ENCODE measurements around the gene FXYD7. TPM values are rescaled to one million over a fixed set of nuclear protein-coding genes. Genes with fewer than 3 reads are reported as not detected.
"Not testable (repeated sequence)": the region's sequence is repeated elsewhere in the genome, so short reads cannot be mapped to it uniquely, and the experiment has no call there.

Gene FXYD7
- polyA plus RNA-seq, 1 donor from 2014 or later: 4.2 TPM

DNA sequence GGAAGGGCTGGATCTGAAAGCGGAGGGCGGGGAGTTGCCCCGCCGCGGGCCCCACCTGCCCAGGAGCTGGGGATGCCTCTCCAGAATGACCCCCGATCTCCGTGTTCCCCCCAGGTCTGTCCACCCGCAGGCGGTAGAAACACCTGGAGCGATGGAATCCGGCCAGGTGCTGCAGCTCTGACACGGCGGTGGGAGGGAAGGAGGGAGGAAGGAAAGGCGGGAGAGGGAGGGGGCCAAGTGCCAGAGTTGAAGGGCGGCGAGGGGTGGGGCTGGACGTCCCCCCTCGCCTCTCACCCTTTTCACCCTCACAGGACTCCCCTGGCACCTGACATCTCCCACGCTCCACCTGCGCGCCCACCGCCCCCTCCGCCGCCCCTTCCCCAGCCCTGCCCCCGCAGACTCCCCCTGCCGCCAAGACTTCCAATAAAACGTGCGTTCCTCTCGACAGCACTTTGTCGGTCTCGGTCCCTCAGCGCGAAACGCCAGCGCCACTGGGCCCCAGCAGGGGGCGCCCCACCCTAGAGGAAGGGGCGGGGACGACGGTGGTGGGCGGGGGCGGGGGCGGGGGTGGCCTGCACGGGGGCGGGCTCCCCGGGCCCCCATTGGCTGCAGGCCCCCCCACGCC lies 337 bp upstream of the FXYD7 start:
- Mint-ChIP-seq H3K4me1 (peaks cover 19 to 21% (median 21%) of the 10 kb centered on the region in 3 donors), H3K36me3 (peaks cover 1% of the 10 kb centered on the region), H3K9me3 (no peaks in the 10 kb centered on the region), H3K4me3 (peak overlapping the region in 3 of 4 donors; percentile 76 to 81 (median 81)), H3K27ac (no peak overlapping the region), H3K27me3 (no peaks in the 10 kb centered on the region)

DNA sequence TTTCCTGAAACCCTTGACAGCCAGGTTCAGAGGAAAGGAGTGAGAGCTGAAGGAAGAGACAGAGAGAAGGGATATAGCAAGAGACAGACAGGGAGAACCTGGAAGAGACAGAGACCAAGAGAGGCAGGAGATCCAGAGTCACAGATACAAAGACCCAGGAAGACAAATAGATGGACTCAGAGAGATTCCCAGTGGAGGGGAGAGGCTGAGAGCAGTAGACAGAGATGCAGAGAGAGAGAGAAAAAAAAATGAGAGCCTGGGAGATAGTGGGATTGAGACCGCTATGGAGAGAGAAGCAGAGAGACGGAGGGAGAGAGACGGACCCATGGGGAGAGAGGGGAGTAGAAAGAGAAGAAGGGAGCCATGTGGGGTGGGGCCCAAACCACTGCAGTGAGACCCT lies 763 bp downstream of the FXYD7 start:
- peak overlapping the region in 3 of 4 donors; percentile 39 to 81 (median 64) for H3K4me3 Mint-ChIP-seq
- no peaks in the 10 kb centered on the region for H3K27me3 Mint-ChIP-seq
- peaks cover 1% of the 10 kb centered on the region for H3K36me3 Mint-ChIP-seq
- H3K4me1 Mint-ChIP-seq: peaks cover 17 to 24% (median 19%) of the 10 kb centered on the region in 3 donors
- peak overlapping the region in 1 of 3 donors; percentile 56 for H3K27ac Mint-ChIP-seq
- no peaks in the 10 kb centered on the region for H3K9me3 Mint-ChIP-seq

DNA sequence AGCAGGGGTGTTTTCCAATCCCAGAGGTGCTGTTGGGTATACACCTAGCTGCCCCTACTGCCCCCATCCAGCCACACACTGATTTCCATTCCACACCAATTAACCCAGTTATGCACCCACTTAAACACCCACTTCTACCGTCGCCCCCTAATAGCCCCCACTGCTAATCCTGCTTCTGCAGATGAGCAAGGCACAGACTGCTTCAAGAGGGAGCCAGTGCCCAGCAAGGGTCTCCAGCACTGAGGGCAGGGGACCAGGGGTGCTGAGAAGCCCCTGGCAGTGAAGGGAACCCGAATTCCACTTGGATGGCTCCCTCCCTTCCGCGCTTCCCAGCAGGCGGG lies 1.2 kb downstream of the FXYD7 start:
- H3K9me3 Mint-ChIP-seq: no peaks in the 10 kb centered on the region

DNA sequence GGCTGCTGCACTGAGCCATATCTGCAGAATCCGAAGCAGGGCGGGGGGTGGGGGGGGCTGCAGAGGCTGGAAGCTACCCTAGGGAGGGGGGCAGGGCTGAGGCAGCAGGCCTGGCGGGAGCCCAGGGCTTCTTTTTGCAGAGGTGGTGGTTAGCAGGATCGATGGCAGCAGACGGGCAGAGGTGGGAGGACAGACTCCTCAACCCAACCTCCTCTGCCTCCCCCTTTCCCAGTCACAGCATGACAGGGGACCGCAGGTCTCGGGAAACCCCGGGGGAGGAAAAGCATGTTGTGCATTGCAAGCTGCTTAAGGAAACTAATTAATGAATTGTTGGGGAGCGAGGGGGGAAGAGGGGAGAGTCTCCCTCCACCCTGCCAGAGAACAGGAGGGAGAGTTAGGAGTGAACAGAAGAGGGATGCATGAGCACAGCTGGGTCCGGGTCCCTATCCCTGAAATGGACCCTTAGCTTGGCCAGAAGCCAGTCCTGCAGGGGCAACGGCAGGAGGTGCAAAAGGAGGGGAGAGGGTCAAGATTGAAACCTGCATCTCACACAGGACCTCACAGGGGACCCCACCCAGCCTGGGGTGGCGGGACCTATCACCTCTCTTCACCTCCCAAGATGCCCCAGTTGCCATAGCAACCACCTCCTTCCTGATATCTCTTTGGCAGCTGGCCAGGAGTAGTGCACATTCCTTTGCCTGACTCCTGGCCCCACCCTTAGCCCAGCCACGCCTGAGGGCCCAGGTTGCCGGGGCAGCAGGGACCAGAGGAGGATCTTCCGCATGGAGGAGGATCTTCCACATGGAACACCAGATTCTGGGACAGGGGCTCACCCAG lies 1.8 kb downstream of the FXYD7 start:
- H3K36me3 Mint-ChIP-seq: peaks cover 1% of the 10 kb centered on the region
- H3K9me3 Mint-ChIP-seq: no peaks in the 10 kb centered on the region
- H3K27ac Mint-ChIP-seq: peak overlapping the region in 1 of 3 donors; percentile 55
- no peak overlapping the region for H3K4me3 Mint-ChIP-seq
- H3K4me1 Mint-ChIP-seq: peaks cover 17 to 24% (median 19%) of the 10 kb centered on the region in 3 donors
- no peaks in the 10 kb centered on the region for H3K27me3 Mint-ChIP-seq

More for the DNA sequence above, 1.2 kb downstream of the FXYD7 start:
- Mint-ChIP-seq H3K27ac (peak overlapping the region in 1 of 3 donors; percentile 56), H3K27me3 (no peaks in the 10 kb centered on the region), H3K36me3 (peaks cover 1% of the 10 kb centered on the region), H3K4me3 (peak overlapping the region in 2 of 4 donors; percentile 39 to 81), H3K4me1 (peaks cover 17 to 24% (median 19%) of the 10 kb centered on the region in 3 donors)

DNA sequence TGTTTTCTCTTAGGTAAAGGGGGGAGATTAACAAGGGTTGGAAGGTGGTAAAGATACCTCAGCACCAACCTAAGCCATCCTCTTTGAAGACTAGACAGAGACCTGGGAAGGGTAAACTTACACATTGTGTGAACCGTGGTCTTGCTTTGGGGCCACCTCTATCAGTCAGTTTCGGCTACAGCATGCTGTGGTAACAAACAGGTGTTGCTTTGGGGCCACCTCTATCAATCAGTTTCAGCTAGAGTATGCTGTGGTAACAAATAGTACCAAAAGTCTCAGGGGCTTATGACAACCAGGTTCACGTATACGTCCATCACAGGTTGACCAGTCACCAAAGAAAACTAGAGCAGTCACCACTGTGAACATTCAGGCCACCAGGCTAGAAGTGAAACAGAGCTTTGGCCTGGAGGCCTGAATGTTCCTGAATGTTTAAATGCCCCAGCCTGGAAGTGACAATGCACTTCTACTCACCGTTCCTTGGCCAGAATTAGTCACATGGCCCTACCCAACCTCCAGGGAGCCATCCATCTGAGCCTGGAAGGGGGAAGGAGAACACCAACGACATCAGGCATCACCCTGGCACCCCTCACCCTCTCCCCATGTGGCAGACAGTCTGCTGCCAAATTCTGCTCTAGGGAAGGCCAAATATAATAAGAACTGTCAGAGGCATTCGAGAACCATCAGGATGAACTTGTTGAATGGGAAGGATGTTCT lies 3.8 kb downstream of the FXYD7 start:
- peak overlapping the region in 1 of 4 donors; percentile 55 for H3K4me3 Mint-ChIP-seq
- no peaks in the 10 kb centered on the region for H3K36me3 Mint-ChIP-seq
- peaks cover 1% of the 10 kb centered on the region for H3K27me3 Mint-ChIP-seq
- peak overlapping the region in 1 of 3 donors; percentile 9 for H3K27ac Mint-ChIP-seq
- H3K9me3 Mint-ChIP-seq: no peaks in the 10 kb centered on the region
- peaks cover 7 to 18% (median 13%) of the 10 kb centered on the region in 3 donors for H3K4me1 Mint-ChIP-seq

DNA sequence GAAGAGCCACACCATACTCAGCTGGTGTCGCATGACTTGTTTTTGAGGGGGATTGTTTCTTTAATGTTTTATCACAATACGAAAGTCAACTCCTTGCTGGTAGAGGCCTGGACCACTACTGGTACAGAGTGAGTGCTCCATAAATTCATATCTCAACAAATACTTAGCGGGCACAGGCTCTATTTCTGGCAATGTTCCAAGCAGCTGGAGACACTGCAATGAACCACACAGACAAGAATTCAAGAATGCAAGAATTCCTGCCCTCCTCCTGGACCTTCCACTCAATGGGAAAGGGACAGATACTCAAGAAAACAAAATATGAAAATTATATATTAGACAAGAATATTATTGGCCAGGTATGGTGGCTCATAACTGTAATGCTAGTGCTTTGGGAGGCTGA lies 6.4 kb downstream of the FXYD7 start:
- Mint-ChIP-seq H3K27ac (no peak overlapping the region), H3K4me3 (no peak overlapping the region), H3K27me3 (peaks cover 4% of the 10 kb centered on the region), H3K4me1 (peaks cover 10 to 16% (median 15%) of the 10 kb centered on the region in 3 donors), H3K36me3 (peaks cover 2% of the 10 kb centered on the region), H3K9me3 (no peaks in the 10 kb centered on the region)

DNA sequence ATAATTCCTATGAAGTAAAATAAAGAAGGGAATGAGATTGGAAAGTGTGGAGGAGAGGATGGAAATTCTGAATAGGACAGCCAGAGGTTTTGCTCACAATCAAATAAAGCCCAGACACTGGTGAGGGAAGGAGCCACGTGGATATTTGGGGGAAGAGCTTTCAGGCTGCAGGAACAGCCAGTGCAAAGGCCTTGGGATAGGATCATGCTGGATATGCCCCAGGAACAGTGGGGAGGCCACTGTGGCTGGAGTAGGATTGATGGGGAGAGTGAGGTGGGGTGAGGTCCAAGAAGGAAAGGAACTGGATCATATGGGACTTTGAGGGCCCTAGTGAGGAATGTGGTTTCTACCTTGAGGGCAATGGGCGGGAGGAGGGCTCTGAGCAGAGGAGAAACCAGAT lies 7.4 kb downstream of the FXYD7 start:
- peak overlapping the region in 1 of 4 donors; percentile 81 for H3K4me3 Mint-ChIP-seq
- no peaks in the 10 kb centered on the region for H3K9me3 Mint-ChIP-seq
- H3K27ac Mint-ChIP-seq: peak overlapping the region in 1 of 3 donors; percentile 73
- peaks cover 4% of the 10 kb centered on the region for H3K27me3 Mint-ChIP-seq
- peaks cover 8 to 15% (median 14%) of the 10 kb centered on the region in 3 donors for H3K4me1 Mint-ChIP-seq
- H3K36me3 Mint-ChIP-seq: peaks cover 2% of the 10 kb centered on the region

DNA sequence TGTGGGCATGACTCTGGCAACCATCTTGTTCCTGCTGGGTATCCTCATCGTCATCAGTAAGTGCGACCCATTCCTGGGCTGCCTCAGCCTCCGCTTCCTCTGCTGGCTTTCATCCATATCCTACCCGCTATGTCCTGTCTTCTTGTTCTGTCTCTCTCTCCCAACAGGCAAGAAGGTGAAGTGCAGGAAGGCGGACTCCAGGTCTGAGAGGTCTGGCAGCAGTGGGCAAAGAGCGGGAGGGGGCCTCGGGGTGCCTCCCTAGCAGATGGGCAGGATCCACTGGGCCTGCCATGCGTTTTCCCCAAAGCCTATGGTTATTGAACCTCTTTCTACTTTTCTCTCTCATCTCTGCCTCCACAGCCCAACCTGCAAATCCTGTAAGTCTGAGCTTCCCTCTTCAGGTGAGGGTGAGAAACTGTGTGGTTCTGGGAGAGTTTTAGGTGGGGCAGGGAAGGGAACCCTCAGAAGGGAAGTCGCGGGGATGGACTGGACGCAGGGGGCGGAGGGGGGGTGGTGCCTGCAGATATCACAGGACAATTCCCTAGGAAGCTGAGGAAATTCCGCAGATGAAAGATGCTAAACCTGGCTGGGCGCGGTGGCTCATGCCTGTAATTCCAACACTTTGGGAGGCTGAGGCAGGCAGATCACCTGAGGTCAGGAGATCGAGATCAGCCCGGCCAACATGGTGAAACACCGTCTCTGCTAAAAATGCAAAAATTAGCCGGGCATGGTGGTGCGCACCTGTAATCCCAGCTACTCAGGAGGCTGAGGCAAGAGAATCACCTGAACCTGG lies 8.4 kb downstream of the FXYD7 start:
- H3K27me3 Mint-ChIP-seq: peaks cover 4% of the 10 kb centered on the region
- peaks cover 2% of the 10 kb centered on the region for H3K36me3 Mint-ChIP-seq
- peak overlapping the region in 1 of 3 donors; percentile 83 for H3K27ac Mint-ChIP-seq
- no peaks in the 10 kb centered on the region for H3K9me3 Mint-ChIP-seq
- H3K4me1 Mint-ChIP-seq: peaks cover 16 to 23% (median 22%) of the 10 kb centered on the region in 3 donors
- H3K4me3 Mint-ChIP-seq: peak overlapping the region in 1 of 4 donors; percentile 66

DNA sequence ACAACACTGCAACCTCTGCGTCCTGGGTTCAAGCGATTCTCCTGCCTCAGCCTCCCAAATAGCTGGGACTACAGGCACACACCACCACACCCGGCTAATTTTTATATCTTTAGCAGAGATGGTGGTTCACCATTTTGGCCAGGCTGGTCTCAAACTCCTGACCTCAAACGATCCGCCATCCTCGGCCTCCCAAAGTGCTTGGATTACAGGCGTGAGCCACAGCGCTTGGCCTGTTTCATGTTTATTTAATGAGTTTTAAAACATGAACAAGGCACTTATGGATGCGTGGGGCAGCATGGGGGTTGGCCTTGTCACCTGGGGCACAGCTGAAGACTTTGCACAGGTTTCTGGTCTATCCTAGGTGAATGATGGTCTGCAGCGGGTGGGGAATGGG lies 10.1 kb downstream of the FXYD7 start:
- not testable (repeated sequence) for H3K27ac Mint-ChIP-seq, H3K27me3 Mint-ChIP-seq, H3K36me3 Mint-ChIP-seq, H3K9me3 Mint-ChIP-seq
- H3K4me3 Mint-ChIP-seq: peak overlapping the region; percentile 83 to 99 (median 90)
- H3K4me1 Mint-ChIP-seq: peaks cover 21 to 22% (median 21%) of the 10 kb centered on the region in 3 donors

DNA sequence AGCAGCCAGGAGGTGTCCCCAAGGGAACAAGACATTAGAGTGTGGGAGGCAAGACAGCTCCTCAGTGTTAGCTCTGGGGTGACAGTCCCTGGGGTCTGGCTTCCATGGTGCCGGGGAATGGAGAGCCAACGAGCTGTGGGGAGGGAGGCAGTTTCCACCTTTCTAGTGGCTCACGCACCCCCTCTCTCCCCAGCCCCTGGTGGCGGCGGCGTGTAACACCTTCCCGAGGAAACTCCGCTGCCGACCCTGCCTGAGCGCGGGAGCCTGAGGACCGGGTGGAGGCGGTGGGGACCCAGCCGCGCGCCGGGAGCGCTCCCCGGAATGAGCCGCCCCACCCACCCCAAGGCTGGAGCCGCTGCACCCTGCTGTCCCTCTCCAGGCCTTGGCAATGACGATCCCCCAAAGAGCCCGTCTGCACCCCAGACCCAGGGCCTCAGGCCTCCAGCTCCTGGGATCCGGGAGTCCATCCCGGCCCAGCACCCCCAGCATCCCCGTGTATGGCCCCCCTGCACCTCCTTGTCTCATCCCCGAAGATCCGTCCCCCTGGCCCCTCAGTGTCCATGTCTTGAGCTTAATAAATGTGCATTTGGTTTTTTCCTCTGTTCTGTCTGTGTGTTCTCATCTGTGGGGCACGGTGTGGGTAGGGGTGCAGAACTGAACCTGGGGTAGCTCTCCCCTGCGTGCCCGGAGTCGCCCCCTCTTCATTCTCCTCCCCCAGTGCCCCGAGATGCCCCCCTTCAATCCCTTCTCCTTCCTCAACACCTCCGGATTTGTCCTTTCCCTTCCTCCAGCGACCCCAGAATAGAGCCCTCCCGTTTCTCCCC lies 10.9 kb downstream of the FXYD7 start:
- H3K4me1 Mint-ChIP-seq: peaks cover 22 to 27% (median 25%) of the 10 kb centered on the region in 3 donors
- peaks cover 4% of the 10 kb centered on the region for H3K27me3 Mint-ChIP-seq
- no peaks in the 10 kb centered on the region for H3K9me3 Mint-ChIP-seq
- H3K4me3 Mint-ChIP-seq: peak overlapping the region; percentile 84 to 100 (median 98)
- H3K36me3 Mint-ChIP-seq: peaks cover 4% of the 10 kb centered on the region
- H3K27ac Mint-ChIP-seq: peak overlapping the region; percentile 22 to 97 (median 97)

DNA sequence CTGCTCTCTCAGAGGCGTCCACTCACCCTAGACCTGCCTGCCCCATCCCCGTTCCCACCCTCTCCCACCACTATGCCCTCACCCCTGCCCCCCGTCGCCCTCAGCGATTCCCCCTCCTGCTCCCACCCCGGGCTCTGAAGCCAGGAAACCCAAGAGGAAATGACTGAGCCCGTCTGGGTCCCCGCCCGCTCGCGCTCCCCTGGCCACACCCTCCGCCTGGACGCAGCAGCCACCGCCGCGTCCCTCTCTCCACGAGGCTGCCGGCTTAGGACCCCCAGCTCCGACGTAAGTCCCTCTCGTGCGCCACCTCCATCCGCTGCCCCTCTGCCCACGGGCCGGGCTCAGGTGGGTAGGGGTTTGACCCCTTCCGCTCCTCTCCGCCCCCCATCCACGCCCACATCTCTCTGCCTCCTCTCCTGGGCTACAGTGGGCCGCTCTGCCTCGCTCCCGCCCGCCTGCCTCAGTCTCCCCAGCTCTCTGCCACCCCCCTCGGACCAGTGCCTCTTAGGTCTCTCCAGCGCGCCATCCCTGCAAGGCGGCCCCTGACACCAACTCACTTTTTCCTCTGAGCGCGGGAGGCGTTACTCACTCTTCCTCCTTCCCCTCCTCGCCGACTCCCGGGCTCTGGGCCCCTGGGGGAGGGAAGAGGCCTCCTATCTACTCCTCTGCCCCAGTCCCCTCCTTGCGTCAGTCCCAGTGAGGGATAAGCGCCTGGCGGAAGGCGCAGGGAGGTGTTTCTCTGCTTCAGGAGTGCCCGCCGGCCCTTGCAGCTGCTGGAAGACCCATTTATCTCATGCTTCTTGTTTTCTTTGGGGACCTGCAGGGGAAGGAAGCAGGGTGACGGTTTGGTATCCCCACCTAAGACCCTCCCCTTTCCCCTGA lies 11.7 kb downstream of the FXYD7 start, which contains the start of gene FXYD5:
Gene FXYD5, plus strand, starts transcription at position 211 of the 882 bp plus-strand sequence. CDS start 816 bp downstream, outside the sequence.
- H3K4me3 Mint-ChIP-seq: peak within 1 kb of the TSS; percentile 84 to 100 (median 98)
- no peaks in the 10 kb centered on the region for H3K9me3 Mint-ChIP-seq
- H3K4me1 Mint-ChIP-seq: peaks cover 24 to 31% (median 31%) of the 10 kb centered on the region in 3 donors
- H3K27ac Mint-ChIP-seq: peak within 1 kb of the TSS; percentile 22 to 97 (median 97)
- H3K27me3 Mint-ChIP-seq: peaks cover 4% of the 10 kb centered on the region
- H3K36me3 Mint-ChIP-seq: peaks cover 4% of the 10 kb centered on the region

DNA sequence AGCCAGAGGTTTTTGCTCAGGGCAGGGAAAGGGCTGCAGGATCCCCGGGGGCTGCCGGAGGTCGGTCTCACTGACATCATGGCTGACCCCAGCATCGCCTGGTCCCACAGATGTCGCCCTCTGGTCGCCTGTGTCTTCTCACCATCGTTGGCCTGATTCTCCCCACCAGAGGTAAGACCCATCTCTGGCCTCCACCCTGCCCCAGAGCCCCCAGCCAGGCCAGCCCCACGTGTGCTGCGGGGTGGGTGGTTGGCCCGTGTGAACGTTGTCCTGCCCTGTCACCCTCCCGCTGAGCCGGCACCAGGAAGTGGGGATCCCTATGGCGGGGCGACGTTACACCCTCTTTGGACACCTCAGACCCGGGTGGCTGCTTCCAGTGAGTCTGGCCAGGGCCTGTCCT lies 12.4 kb downstream of the FXYD7 start:
- Mint-ChIP-seq H3K4me3 (peak overlapping the region; percentile 84 to 100 (median 98)), H3K36me3 (peaks cover 4% of the 10 kb centered on the region), H3K9me3 (no peaks in the 10 kb centered on the region), H3K27ac (peak overlapping the region; percentile 22 to 97 (median 97)), H3K27me3 (peaks cover 4% of the 10 kb centered on the region), H3K4me1 (peaks cover 24 to 31% (median 27%) of the 10 kb centered on the region in 3 donors)
